Measurements from ENCODE around the gene CPLX3.

- TF ChIP-seq POLR2A (IDR thresholded peaks at IDR 0.05; ENCODE audit: low read depth, low read length) (no peak), TAF1 (IDR thresholded peaks at IDR 0.05; ENCODE audit: borderline replicate concordance, low read depth, low read length) (no peak)
Observed at GRCh38 chr15:74866090-74866489, 39.7 kb downstream of the CPLX3 start.

All from GM12892 (cell line).